Osteoblast (primary cell): ENCODE results near the gene LRRC8D. TPM values are rescaled to one million over a fixed set of nuclear protein-coding genes. Genes with fewer than 3 reads are reported as not detected.

Experiments used
- DNase-seq: peaks from one replicate; pipeline ENCODE4 v3.0.0; 2011; ENCODE audit warnings: low spot score, mixed read lengths; ENCODE audit not compliant: insufficient read length; ENCODE audit errors: missing footprints
- H2AFZ ChIP-seq: 2 replicates; pipeline ENCODE4 v1.6.0; 2011; ENCODE audit warnings: mild to moderate bottlenecking, low read length
- H3K27ac ChIP-seq: 2 replicates; pipeline ENCODE4 v1.5.1; 2011; ENCODE audit warnings: mild to moderate bottlenecking, low read depth, low read length, moderate library complexity
- H3K27me3 ChIP-seq: 2 replicates; pipeline ENCODE4 v1.6.0; 2012; ENCODE audit warnings: mild to moderate bottlenecking, control low read depth, inconsistent platforms, low read length, moderate library complexity; ENCODE audit not compliant: insufficient read depth
- H3K36me3 ChIP-seq: 2 replicates; pipeline ENCODE4 v1.5.1; 2011; ENCODE audit warnings: mild to moderate bottlenecking, low read length, control low read depth, moderate library complexity; ENCODE audit not compliant: insufficient read depth
- H3K4me1 ChIP-seq: 2 replicates; pipeline ENCODE4 v1.5.1; 2011; ENCODE audit warnings: mild to moderate bottlenecking, low read length, control low read depth, moderate library complexity; ENCODE audit not compliant: insufficient read depth
- H3K4me2 ChIP-seq: 2 replicates; pipeline ENCODE4 v1.6.0; 2011; ENCODE audit warnings: mild to moderate bottlenecking, low read length; ENCODE audit not compliant: insufficient read depth
- H3K4me3 ChIP-seq: fragments of 200-600 bp; sonication (generic); 3 replicates; pipeline ENCODE4 v1.5.1; 2012; ENCODE audit warnings: mild to moderate bottlenecking, low read length, inconsistent platforms; ENCODE audit not compliant: insufficient read depth
- H3K79me2 ChIP-seq: 2 replicates; pipeline ENCODE4 v1.6.0; 2012; ENCODE audit warnings: mild to moderate bottlenecking, low read length, control low read depth, inconsistent platforms; ENCODE audit not compliant: insufficient read depth
- H3K9me3 ChIP-seq: 2 replicates; pipeline ENCODE4 v1.5.1; 2011; ENCODE audit warnings: low read depth, low read length, control low read depth
- H4K20me1 ChIP-seq: 2 replicates; pipeline ENCODE4 v1.6.0; 2012; ENCODE audit warnings: mild to moderate bottlenecking, low read length, control low read depth; ENCODE audit not compliant: insufficient read depth
- total RNA-seq: library from RNA; depleted of rRNA; stranded (reverse); fragments of >200 nt; gene quantifications from 2 replicates; pipeline ENCODE4 v1.2.3, GENCODE V29; 2012
- TF ChIP-seq, protein P1 (sequence below): IDR thresholded peaks from 2 replicates; pipeline ENCODE4 v1.5.1; 2011; ENCODE audit warnings: mild to moderate bottlenecking, low read depth, low read length, moderate library complexity; ENCODE audit errors: extremely low read depth

LRRC8D gene
- total RNA-seq, 1 donor: 30.4 TPM

GRCh38 chr1:89866568-89866967, 45.7 kb downstream of the LRRC8D start:
- no peak overlapping the region for H2AFZ ChIP-seq
- DNase-seq: no peak
- TF ChIP-seq, protein P1, sequence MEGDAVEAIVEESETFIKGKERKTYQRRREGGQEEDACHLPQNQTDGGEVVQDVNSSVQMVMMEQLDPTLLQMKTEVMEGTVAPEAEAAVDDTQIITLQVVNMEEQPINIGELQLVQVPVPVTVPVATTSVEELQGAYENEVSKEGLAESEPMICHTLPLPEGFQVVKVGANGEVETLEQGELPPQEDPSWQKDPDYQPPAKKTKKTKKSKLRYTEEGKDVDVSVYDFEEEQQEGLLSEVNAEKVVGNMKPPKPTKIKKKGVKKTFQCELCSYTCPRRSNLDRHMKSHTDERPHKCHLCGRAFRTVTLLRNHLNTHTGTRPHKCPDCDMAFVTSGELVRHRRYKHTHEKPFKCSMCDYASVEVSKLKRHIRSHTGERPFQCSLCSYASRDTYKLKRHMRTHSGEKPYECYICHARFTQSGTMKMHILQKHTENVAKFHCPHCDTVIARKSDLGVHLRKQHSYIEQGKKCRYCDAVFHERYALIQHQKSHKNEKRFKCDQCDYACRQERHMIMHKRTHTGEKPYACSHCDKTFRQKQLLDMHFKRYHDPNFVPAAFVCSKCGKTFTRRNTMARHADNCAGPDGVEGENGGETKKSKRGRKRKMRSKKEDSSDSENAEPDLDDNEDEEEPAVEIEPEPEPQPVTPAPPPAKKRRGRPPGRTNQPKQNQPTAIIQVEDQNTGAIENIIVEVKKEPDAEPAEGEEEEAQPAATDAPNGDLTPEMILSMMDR: no peak
- H3K4me2 ChIP-seq: peak overlapping the region; percentile 55
- H3K79me2 ChIP-seq: peaks cover 14% of the 10 kb centered on the region
- H4K20me1 ChIP-seq: no peaks in the 10 kb centered on the region
- no peaks in the 10 kb centered on the region for H3K27me3 ChIP-seq
- H3K36me3 ChIP-seq: no peaks in the 10 kb centered on the region
- peak overlapping the region; percentile 91 for H3K27ac ChIP-seq
- H3K4me3 ChIP-seq: no peak overlapping the region
- H3K9me3 ChIP-seq: no peaks in the 10 kb centered on the region
- peaks cover 15% of the 10 kb centered on the region for H3K4me1 ChIP-seq

GRCh38 chr1:89870998-89871397, 50.2 kb downstream of the LRRC8D start:
- H3K36me3 ChIP-seq: no peaks in the 10 kb centered on the region
- no peaks in the 10 kb centered on the region for H4K20me1 ChIP-seq
- no peak overlapping the region for H3K4me2 ChIP-seq
- no peak overlapping the region for H3K4me3 ChIP-seq
- no peak for DNase-seq
- no peaks in the 10 kb centered on the region for H3K9me3 ChIP-seq
- TF ChIP-seq, protein P1: no peak
- H3K4me1 ChIP-seq: peaks cover 13% of the 10 kb centered on the region
- H3K27me3 ChIP-seq: no peaks in the 10 kb centered on the region
- H3K27ac ChIP-seq: no peak overlapping the region
- peaks cover 21% of the 10 kb centered on the region for H3K79me2 ChIP-seq
- H2AFZ ChIP-seq: no peak overlapping the region

- no peak for DNase-seq
- no peaks in the 10 kb centered on the region for H3K9me3 ChIP-seq
- TF ChIP-seq, protein P1: no peak
These were observed 51.1 kb downstream of the LRRC8D start for GRCh38 chr1:89871768-89872473.

DNA sequence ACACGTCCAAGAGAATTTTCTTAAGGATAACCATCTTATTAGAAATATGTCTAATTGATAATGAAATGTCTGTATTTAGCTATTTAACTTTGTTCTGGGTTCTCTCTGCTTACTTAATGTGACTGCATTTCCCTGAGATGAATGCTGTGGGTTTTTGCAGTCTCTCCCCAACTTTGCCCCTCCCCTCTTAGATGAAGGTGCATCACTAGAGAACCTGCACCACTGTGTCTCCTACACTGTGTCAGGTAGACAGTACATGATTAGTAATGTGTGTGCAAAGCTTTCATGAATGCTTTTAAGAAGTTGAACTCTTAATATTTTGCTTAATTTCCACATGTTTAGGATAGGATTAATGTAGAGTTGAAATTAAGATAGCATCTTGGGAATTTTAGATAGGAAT, 51.7 kb downstream of the LRRC8D start:
- no peaks in the 10 kb centered on the region for H4K20me1 ChIP-seq
- no peak for DNase-seq
- H3K79me2 ChIP-seq: peaks cover 15% of the 10 kb centered on the region
- H2AFZ ChIP-seq: no peak overlapping the region
- no peak overlapping the region for H3K4me3 ChIP-seq
- no peaks in the 10 kb centered on the region for H3K9me3 ChIP-seq
- no peaks in the 10 kb centered on the region for H3K36me3 ChIP-seq
- peaks cover 6% of the 10 kb centered on the region for H3K4me1 ChIP-seq
- TF ChIP-seq, protein P1: no peak
- H3K27ac ChIP-seq: no peak overlapping the region
- no peaks in the 10 kb centered on the region for H3K27me3 ChIP-seq
- H3K4me2 ChIP-seq: no peak overlapping the region

More at GRCh38 chr1:89871768-89872473, 51.1 kb downstream of the LRRC8D start:
- H4K20me1 ChIP-seq: no peaks in the 10 kb centered on the region
- H3K79me2 ChIP-seq: peaks cover 16% of the 10 kb centered on the region
- no peaks in the 10 kb centered on the region for H3K27me3 ChIP-seq
- no peak overlapping the region for H3K4me3 ChIP-seq
- no peak overlapping the region for H3K27ac ChIP-seq
- peaks cover 6% of the 10 kb centered on the region for H3K4me1 ChIP-seq
- H3K36me3 ChIP-seq: no peaks in the 10 kb centered on the region
- H3K4me2 ChIP-seq: no peak overlapping the region
- H2AFZ ChIP-seq: no peak overlapping the region
